T-helper 2 cell treated with Interferon-gamma antibody and Interleukin-4, amounts not matched to agents 5 μg/mL and 100 μg/mL, for 36 hours (primary cell): ENCODE measurements around the gene DGLUCY.
A peak's percentile ranks its signal among the peaks of the same experiment; 100 is the strongest.
"Not testable (repeated sequence)": the region's sequence is repeated elsewhere in the genome, so short reads cannot be mapped to it uniquely, and the experiment has no call there.

Experiments
- DNase-seq: peaks from one replicate; pipeline ENCODE4 v3.0.0; 2021; ENCODE audit warnings: low spot score
- H3K27ac Mint-ChIP-seq: one replicate; pipeline ENCODE4 v1.8.0; 2021; ENCODE audit warnings: mild to moderate bottlenecking, mixed read lengths
- H3K27me3 Mint-ChIP-seq: one replicate; pipeline ENCODE4 v1.8.0; 2021; ENCODE audit warnings: low read depth, mixed read lengths
- H3K36me3 Mint-ChIP-seq: one replicate; pipeline ENCODE4 v1.8.0; 2021; ENCODE audit warnings: low read depth, mixed read lengths
- H3K4me1 Mint-ChIP-seq: one replicate; pipeline ENCODE4 v1.8.0; 2021; ENCODE audit warnings: low read depth, mixed read lengths
- H3K4me3 Mint-ChIP-seq: one replicate; pipeline ENCODE4 v1.8.0; 2022; ENCODE audit warnings: mild to moderate bottlenecking, moderate library complexity, mixed read lengths
- H3K9me3 Mint-ChIP-seq: one replicate; pipeline ENCODE4 v1.8.0; 2021; ENCODE audit warnings: mixed read lengths

Gene DGLUCY

GRCh38 chr14:91253795-91254323 lies 140.0 kb downstream of the DGLUCY start:
- peaks cover 35% of the 10 kb centered on the region for H3K36me3 Mint-ChIP-seq
- peaks cover 70% of the 10 kb centered on the region for H3K4me1 Mint-ChIP-seq
- no peaks in the 10 kb centered on the region for H3K27me3 Mint-ChIP-seq
- H3K4me3 Mint-ChIP-seq, result peak overlapping the region; percentile 58
- H3K9me3 Mint-ChIP-seq, result no peaks in the 10 kb centered on the region
- H3K27ac Mint-ChIP-seq, result peak overlapping the region; percentile 88
- no peak for DNase-seq

GRCh38 chr14:91254461-91254860 lies 140.6 kb downstream of the DGLUCY start:
- Mint-ChIP-seq H3K9me3 (no peaks in the 10 kb centered on the region), H3K4me3 (peak overlapping the region; percentile 58), H3K4me1 (peaks cover 68% of the 10 kb centered on the region), H3K27ac (peak overlapping the region; percentile 88), H3K36me3 (peaks cover 33% of the 10 kb centered on the region), H3K27me3 (no peaks in the 10 kb centered on the region)
- DNase-seq, result no peak

GRCh38 chr14:91255026-91255695 lies 141.3 kb downstream of the DGLUCY start:
- Mint-ChIP-seq H3K27me3 (no peaks in the 10 kb centered on the region), H3K27ac (peak overlapping the region; percentile 88), H3K4me1 (peaks cover 66% of the 10 kb centered on the region), H3K9me3 (no peaks in the 10 kb centered on the region), H3K36me3 (peaks cover 28% of the 10 kb centered on the region), H3K4me3 (peak overlapping the region; percentile 58)
- DNase-seq, result no peak

- no peak for DNase-seq
- Mint-ChIP-seq H3K4me3 (no peak overlapping the region), H3K4me1 (peaks cover 61% of the 10 kb centered on the region)
These were observed 142.8 kb downstream of the DGLUCY start for GRCh38 chr14:91256661-91257060.

GRCh38 chr14:91257328-91258010 lies 143.6 kb downstream of the DGLUCY start:
- H3K4me3 Mint-ChIP-seq, result no peak overlapping the region
- H3K36me3 Mint-ChIP-seq, result peaks cover 14% of the 10 kb centered on the region
- peaks cover 55% of the 10 kb centered on the region for H3K4me1 Mint-ChIP-seq
- peak overlapping the region; percentile 70 for H3K27ac Mint-ChIP-seq
- H3K27me3 Mint-ChIP-seq, result no peaks in the 10 kb centered on the region
- H3K9me3 Mint-ChIP-seq, result peaks cover 3% of the 10 kb centered on the region
- no peak for DNase-seq

More at GRCh38 chr14:91256661-91257060, 142.8 kb downstream of the DGLUCY start:
- peaks cover 20% of the 10 kb centered on the region for H3K36me3 Mint-ChIP-seq
- H3K27me3 Mint-ChIP-seq, result no peaks in the 10 kb centered on the region
- H3K9me3 Mint-ChIP-seq, result peaks cover 3% of the 10 kb centered on the region
- H3K27ac Mint-ChIP-seq, result no peak overlapping the region

- peaks cover 11% of the 10 kb centered on the region for H3K36me3 Mint-ChIP-seq
- peaks cover 3% of the 10 kb centered on the region for H3K9me3 Mint-ChIP-seq
- peaks cover 54% of the 10 kb centered on the region for H3K4me1 Mint-ChIP-seq
- no peak overlapping the region for H3K4me3 Mint-ChIP-seq
- H3K27ac Mint-ChIP-seq, result peak overlapping the region; percentile 70
- no peak for DNase-seq
- no peaks in the 10 kb centered on the region for H3K27me3 Mint-ChIP-seq
These were observed 144.2 kb downstream of the DGLUCY start for GRCh38 chr14:91258011-91258618.

GRCh38 chr14:91258876-91259275 lies 145.0 kb downstream of the DGLUCY start:
- Mint-ChIP-seq H3K4me3 (no peak overlapping the region), H3K27ac (no peak overlapping the region), H3K9me3 (peaks cover 3% of the 10 kb centered on the region), H3K4me1 (peaks cover 60% of the 10 kb centered on the region), H3K27me3 (peaks cover under 1% of the 10 kb centered on the region), H3K36me3 (peaks cover 11% of the 10 kb centered on the region)
- no peak for DNase-seq

GRCh38 chr14:91261115-91261514 lies 147.2 kb downstream of the DGLUCY start:
- H3K27ac Mint-ChIP-seq, result peak overlapping the region; percentile 77
- no peak overlapping the region for H3K4me3 Mint-ChIP-seq
- H3K36me3 Mint-ChIP-seq, result peaks cover 16% of the 10 kb centered on the region
- DNase-seq, result peak; percentile 51
- H3K9me3 Mint-ChIP-seq, result peaks cover 3% of the 10 kb centered on the region
- H3K27me3 Mint-ChIP-seq, result peaks cover 5% of the 10 kb centered on the region
- peaks cover 59% of the 10 kb centered on the region for H3K4me1 Mint-ChIP-seq

GRCh38 chr14:91261986-91262549 lies 148.2 kb downstream of the DGLUCY start:
- Mint-ChIP-seq H3K4me1 (peaks cover 54% of the 10 kb centered on the region), H3K27ac (no peak overlapping the region), H3K27me3 (peaks cover 5% of the 10 kb centered on the region), H3K36me3 (peaks cover 16% of the 10 kb centered on the region), H3K9me3 (peaks cover 3% of the 10 kb centered on the region), H3K4me3 (no peak overlapping the region)
- no peak for DNase-seq

GRCh38 chr14:91263329-91263728 lies 149.5 kb downstream of the DGLUCY start:
- H3K4me3 Mint-ChIP-seq, result peak overlapping the region; percentile 50
- H3K27me3 Mint-ChIP-seq, result peaks cover 5% of the 10 kb centered on the region
- peak overlapping the region; percentile 67 for H3K27ac Mint-ChIP-seq
- no peak for DNase-seq
- peaks cover 47% of the 10 kb centered on the region for H3K4me1 Mint-ChIP-seq
- H3K36me3 Mint-ChIP-seq, result peaks cover 21% of the 10 kb centered on the region
- H3K9me3 Mint-ChIP-seq, result peaks cover 3% of the 10 kb centered on the region

GRCh38 chr14:91264151-91265150 lies 150.6 kb downstream of the DGLUCY start:
- H3K9me3 Mint-ChIP-seq, result peaks cover 3% of the 10 kb centered on the region
- H3K27ac Mint-ChIP-seq, result peak overlapping the region; percentile 34
- peak overlapping the region; percentile 64 for H3K4me3 Mint-ChIP-seq
- peaks cover 5% of the 10 kb centered on the region for H3K27me3 Mint-ChIP-seq
- DNase-seq, result no peak
- peaks cover 51% of the 10 kb centered on the region for H3K4me1 Mint-ChIP-seq
- H3K36me3 Mint-ChIP-seq, result peaks cover 28% of the 10 kb centered on the region

- no peak overlapping the region for H3K27ac Mint-ChIP-seq
- peaks cover 47% of the 10 kb centered on the region for H3K4me1 Mint-ChIP-seq
These were observed 151.5 kb downstream of the DGLUCY start for GRCh38 chr14:91265404-91265803.

GRCh38 chr14:91266276-91266675 lies 152.4 kb downstream of the DGLUCY start:
- H3K4me1 Mint-ChIP-seq, result peaks cover 40% of the 10 kb centered on the region
- not testable (repeated sequence) for H3K4me3 Mint-ChIP-seq, H3K27ac Mint-ChIP-seq, DNase-seq, H3K9me3 Mint-ChIP-seq, H3K27me3 Mint-ChIP-seq
- peaks cover 35% of the 10 kb centered on the region for H3K36me3 Mint-ChIP-seq

More at GRCh38 chr14:91265404-91265803, 151.5 kb downstream of the DGLUCY start:
- peaks cover 33% of the 10 kb centered on the region for H3K36me3 Mint-ChIP-seq
- H3K9me3 Mint-ChIP-seq, result peaks cover 3% of the 10 kb centered on the region
- peak overlapping the region; percentile 55 for H3K4me3 Mint-ChIP-seq
- DNase-seq, result no peak
- peaks cover 5% of the 10 kb centered on the region for H3K27me3 Mint-ChIP-seq
